NCI-H774 (cell line): ENCODE data around the gene CCDC8.
"Not testable (repeated sequence)": the region's sequence is repeated elsewhere in the genome, so short reads cannot be mapped to it uniquely, and the experiment has no call there.

ENCODE experiments used
- DNase-seq: peaks from one replicate; lab custom pipeline; 2025; lab: John Stamatoyannopoulos, UW

CCDC8 gene

DNA sequence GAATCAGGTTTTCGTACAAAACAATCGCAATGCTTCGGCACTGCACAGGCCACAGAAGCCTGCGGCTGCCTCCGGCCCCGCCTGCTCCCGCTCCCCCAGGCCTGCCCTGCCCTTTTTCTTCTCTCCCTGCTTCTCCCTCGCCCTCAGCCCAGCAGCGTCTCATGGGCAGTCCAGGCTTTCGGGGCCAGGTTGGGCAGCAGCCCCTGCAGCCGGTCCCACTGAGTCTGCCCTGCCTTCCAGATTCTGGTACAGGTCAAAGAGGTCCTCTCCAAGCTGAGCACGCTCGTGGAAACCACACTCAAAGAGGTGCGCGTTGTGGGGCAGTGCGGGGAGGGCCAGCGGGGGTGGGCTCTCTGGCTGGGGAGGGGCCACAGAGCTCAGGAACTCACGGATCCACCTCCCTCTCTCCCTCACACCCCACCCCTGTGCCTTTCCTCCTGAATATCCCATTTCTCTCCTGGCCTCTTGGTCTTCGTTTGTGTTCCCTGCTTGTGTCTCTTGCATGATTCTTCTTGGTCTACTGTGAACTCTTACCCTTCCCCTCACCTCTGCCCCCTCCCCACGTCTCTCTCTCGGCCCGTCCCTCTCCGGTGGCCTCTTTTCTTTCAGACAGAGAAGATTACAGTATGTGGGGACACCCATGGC lies 30.1 kb downstream of the CCDC8 start:
- no peak for DNase-seq

DNA sequence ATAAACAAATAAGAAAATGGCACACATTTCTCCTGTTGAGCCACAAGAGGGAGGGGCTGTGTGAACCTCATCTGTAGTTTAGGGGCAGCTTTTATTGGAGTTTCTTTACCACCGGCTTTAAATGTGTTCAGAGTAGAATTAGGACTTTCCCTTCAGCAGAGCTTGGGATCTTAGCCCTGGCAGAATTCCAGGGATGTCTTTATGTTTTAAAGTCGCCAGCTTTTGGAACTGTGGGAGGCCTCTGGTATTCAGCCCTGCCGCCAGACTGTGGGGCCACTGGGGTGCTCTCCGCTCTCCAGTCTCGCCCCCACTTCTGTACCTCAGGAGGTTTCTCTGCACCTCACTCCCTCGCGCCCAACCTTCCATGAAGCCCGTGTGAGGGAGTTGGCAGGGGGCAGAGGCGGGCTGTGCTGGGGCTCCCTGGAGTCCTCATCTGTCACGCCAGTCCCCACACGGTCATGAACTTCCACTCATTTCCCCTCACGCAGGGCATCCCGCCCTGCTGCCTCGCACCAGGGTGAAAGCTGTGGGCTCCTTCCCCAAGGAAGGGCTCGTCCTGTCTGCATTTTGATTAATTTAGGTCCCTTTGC lies 31.5 kb downstream of the CCDC8 start:
- DNase-seq: no peak

DNA sequence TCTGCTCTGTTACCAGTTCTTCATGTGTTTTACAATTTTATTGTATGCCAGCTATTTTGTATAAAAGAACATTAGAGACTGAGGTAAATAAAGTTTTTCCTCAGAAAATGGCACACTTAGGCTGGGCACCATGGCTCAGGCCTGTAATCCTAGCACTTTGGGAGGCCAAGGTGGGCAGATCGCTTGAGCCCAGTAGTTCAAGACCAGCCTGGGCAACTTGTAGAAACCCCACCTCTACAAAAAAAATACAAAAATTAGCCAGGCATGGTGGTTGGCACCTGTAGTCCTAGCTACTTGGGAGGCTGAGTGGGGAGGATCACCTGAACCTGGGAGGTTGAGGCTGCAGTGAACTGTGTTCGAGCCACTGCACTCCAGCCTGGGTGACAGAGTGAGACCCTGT lies 32.0 kb downstream of the CCDC8 start:
- DNase-seq: no peak

DNA sequence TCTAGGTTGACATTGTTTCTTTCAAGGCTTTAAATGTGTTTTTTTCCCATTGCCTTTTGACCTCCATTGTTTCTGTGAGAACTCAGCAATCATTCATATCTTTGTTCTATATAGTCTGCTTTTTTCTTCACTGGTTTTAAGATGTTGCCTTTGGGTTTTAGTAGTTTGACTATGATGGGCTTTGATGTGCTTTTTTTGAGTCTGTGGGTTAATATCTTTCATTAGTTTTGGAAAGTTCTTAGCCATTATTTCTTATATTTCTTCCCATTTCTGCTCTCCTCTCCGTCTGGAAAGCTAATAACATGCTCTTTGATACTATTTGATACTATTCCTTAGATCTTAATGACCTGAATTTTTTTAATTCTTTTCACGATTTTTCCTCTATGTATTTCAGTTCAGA lies 32.7 kb downstream of the CCDC8 start:
- DNase-seq: no peak

DNA sequence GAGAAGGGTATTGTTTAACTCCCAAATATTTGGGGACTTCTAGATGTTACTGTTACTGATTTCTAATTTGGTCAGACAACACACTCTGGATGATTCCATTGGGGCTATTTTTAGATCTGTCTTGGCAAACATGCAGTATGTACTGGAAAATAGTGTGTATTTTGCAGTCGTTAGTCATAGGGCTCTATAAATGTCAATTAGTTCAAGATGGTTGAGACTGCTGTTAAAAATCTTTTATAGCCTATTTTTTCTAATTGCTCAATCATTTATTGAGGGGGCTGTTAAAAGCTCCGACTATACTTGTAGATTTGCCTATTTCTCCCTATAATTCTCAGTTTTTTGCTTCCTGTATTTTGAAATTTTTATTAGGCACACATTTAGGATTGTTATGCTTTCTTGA lies 35.1 kb downstream of the CCDC8 start:
- DNase-seq: peak; percentile 10

DNA sequence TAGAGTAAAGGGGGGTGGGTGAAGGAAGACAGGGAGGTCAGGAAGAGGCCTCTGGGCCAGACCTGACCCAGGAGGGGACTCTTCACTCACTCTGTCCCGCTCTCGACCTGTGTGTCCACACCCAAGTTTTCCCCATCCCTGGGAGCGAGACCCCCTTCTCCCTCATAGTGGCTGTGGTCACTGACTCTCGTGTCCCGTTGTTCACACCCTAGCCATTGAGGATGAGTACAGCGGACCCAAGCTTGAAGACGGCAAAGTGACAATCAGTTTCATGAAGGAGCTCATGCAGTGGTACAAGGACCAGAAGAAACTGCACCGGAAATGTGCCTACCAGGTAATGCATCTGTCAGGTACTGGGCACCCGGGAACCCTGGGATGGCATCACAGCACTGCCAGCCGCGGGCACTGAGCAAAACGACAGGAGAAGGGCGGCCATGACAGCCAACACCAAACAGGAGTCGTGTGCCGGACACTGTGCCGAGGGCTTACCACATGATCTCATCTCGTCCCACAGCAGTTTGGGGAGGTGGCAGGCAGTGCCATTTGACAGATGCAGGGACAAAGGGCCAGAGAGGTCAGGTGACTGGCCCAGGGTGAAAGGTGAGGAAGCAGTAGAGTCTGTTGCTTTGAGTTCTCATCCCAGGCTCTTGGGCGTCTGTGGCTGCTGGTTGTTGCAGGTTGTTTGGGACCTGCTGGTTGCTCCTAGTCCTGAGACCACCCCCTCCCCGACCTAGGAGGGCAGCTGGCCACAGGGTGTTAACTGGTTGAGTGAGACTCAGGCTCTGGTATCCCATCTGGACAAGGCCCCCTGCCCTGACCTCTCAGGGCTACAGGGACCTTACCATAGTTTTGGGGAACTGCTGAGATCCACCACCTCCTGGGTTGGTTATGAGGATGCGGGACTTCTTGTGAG lies 36.9 kb downstream of the CCDC8 start:
- no peak for DNase-seq

DNA sequence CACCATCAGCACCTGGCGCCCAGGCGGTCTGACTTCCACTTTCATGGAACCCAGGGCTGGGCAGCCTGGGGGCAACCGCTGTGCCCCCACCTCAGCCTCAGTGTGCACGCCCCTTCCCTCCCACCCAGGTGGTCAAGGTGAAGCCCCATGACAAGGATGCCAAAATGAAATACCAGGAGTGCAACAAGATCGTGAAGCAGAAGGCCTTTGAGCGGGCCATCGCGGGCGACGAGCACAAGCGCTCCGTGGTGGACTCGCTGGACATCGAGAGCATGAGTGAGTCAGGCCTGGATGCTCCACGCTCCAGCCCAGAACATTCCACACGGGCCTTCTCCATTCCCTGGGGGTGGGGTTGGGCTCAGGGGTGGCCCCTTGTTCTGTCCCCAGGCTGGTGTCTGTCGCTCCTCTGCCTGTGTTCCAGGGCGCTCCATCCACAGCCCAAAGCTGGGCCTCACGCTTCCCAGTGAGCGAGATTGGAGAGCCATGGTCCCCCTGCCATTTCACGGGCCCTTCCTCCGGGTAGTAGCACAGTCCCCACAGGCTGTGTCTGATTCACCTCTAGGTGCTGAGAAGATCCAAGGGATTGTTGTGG lies 37.8 kb downstream of the CCDC8 start:
- DNase-seq: not testable (repeated sequence)

DNA sequence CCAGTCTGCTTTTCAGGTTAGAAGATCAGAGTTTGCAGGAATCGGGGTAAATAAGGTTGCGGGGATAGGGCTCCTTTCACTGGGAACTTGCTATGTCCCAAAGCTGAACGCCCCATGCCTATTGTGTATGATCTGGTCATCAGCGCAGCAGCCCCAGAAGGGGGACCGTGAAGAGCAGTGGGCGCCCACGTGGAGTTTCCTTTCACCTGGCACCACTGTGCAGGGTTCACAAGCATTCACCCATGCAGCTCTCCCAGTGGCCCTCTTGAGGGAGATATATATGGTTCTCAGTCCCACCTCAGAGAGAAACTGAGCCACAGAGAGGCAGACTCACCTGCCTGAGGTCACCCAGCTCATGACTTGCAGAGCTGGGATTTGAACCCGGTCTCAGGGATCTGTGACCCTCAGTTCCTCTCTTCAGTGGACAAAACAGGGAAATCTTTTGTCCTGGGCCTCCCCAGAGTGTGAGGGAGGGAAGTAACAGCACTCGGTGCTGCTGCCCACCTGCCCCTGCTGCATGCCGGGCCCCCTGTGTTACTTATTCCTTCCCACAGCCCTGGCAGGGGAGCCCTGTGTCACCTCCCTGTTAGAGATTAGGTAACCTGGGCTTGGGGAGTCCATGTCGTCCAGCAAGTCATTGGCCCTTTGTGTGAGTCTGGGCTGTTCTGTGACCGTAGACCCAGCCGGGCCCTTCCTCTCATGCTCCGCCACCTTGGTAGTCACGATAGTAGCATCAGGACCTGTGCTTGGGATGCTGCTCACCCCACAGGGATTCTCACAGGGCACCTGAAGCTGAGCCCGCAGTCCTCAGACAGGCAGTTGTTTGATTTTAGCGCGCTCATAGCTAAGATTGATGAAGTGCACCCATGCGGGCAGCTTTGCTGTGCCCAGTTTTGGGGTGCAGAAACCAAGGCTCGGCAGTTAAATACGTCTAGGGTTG lies 38.6 kb downstream of the CCDC8 start:
- no peak for DNase-seq

DNA sequence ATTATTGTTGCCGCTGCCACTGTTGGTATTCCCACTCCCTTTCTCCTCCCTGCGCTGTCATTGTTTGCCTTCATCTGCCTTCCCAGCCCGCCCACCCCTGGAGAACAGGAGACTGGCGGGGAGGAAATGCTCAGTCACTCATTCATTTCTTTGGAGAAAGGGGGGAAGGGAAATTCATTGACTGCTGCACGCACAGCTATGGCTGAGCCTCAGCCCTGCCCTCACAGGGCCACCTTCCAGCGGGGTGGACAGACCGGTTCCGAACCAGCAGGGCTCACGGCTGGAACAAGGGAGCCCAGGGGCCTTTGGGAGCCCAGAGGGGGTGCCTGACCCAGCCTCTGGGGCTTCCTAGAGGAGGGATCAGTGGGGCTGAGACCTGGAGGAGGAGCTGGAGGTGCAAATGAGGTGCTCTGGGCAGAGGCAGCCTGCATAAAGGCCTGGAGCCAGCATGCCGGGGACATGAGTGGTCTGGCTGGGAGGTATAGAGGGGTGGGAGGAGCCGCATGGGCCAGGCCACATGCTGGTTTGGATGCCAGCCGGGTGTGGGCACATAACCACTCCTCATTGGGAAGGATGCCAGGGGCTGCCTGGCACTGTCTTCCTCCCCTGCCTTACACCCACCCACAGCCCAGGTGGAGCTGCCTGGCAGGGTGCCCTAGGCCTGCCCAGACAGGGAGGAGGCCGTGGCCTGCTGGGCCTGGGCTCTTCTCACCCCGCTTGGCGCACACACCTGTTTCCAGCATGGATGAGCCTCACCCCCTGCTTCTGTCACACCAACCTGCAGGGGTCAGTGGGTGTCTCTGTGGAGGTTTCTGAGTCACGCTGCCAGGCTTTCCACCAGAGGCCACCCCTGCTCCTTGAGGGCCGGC lies 39.6 kb downstream of the CCDC8 start:
- DNase-seq: peak; percentile 95

DNA sequence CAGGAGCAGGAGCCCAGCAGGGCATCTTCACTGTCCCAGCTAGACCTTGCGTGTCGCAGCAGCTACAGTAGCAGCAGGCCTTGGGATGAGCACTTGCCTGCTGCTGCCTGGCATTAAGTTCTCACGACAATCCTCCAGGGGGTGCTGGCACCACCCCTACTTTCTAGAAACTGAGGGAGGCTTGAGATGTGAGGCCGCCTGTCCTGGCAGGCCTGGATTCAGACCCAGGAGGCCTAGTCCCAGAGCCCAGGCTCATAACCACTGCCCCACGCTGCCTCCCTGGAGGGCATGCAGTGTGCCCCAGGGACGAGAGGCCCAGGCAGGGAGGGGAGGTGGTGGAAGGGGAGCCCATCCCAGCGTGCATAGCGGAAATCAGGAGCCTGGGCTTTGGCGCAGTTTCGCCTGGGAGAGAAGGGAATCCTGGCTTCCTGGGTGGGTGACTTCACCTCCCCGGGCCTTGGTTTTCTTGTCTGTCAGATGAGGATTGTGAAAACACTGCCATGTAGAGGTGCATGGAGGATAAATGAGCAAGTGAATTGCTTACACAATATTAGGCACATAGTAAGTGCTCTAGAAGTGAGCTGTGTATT lies 40.4 kb downstream of the CCDC8 start:
- peak; percentile 15 for DNase-seq

DNA sequence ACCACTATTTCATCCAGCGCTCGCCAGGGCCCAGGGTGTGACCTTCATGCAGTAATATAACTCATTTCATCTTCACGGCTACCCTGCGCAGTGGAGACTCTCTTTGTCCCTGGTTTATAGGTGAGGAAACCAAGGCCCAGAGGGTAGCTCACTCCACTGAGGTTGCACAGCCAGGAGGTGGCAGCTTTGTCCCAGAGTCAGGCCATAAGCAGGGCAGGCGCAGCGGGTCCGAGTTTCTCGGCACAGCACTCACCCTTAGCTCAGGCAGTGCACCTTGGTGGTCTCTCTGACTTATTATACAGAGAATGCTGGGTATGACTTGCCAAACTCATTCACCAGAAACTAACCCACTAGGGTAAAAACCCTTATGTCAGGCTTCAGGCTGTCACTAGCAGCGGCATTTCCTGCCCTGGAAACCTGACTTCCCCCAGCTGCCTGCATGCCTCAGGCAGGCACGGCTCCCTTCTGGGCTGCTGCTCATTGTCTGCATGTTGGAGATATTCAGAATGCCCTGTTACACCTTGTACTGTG lies 41.9 kb downstream of the CCDC8 start:
- DNase-seq: no peak

DNA sequence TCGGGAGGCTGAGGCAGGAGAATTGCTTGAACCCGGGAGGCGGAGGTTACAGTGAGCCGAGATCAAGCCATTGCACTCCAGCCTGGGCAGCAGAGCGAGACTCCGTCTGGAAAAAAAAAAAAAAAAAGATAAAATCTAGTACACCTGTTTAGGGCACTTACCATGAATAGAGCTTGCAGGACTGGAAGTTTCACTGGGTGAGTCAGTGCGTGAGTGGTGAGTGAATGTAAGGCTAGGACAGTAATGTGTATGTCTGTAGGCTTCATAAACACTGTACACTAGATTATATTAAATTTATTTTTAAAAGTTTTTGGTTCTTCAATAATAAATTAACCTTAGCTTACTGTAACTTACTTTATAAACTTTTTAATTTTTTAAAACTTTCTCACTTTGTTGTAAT lies 43.5 kb downstream of the CCDC8 start:
- DNase-seq: no peak

DNA sequence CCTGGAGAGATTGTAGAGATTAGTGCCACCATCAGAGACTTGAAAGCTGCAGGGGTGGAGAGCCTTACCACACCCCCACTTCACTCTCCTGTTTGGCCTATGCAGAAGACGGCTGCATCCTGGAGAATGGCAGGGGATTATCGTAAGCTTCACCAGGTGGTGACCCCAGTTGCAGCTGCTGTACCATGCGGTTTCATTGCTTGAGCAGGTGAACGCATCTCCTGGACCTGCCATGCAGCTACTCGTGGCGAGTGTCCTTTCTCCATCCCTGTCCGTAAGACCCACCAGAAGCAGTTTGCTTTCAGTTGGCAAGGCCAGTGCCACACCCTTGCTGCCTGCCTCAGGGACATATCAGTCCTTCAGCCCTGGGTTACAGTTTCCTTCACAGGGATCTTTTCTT lies 45.2 kb downstream of the CCDC8 start:
- no peak for DNase-seq

DNA sequence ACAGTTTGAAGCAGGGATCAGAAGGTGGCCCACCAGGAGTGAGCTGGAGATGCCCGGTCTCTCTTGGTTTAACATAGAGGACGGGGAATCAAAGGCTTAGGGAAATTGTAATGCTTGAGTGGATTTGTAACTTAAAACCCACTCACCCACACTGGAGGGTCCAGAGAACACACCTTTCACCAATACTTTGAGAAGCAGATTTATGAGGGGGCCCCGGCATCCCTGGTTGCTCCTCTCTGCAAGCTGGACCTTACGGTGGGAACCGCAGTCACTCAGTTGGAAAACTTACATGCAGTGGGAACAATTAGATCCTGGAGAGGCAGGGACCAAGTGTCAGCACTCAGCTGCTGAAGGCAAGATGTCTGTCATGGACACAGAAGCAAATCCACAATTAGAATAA lies 45.9 kb downstream of the CCDC8 start:
- no peak for DNase-seq

DNA sequence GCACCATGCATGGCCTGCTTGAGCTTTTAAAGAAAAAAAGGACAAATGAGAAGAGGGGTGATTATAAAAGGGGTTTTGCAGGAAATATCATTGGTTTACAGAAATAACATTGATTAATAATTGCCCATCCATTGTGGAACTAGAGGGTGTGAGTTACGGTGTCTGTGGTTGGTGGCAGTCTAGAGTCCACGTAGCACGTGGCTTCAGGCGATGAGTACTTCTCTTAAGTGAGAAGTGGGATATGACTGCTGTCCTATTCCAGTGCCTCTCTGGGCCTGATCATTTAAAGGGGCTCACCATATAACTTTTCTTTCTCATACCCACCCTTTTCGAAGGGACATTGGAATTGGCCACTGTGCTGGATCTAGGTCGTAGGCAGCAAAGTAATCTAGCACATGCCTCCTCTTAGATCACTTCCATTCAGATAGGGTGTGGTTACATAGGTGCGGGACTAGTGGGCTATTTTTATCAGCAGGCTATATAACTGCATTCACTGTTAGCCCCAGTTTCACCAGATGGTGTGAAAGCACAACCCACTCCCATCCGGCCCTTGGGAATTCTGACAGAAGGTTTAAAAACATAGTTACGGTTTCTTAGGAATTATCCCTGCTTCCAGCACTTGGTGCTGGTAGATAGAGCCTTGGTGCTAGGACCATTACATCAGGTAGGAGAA lies 46.6 kb downstream of the CCDC8 start:
- no peak for DNase-seq

DNA sequence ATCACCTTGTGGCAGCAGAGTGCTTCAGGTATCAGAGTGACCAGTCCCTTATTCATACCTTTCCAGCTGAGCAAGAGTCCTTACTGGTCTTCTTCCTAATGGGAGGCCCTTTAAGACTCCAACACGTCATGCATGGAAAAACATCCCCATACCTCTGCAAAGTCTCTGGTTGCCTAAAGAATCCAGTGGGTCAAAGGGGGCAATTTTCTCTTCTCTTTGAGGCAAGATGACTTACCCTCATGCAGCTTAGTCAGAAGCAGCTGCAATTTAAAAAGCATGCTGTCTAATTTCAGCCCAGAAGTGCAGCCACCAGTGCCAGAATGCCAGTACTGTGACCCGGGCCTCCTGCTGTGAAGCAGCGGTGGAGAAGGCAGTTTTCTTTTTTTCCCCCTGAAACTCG lies 47.8 kb downstream of the CCDC8 start:
- DNase-seq: no peak

DNA sequence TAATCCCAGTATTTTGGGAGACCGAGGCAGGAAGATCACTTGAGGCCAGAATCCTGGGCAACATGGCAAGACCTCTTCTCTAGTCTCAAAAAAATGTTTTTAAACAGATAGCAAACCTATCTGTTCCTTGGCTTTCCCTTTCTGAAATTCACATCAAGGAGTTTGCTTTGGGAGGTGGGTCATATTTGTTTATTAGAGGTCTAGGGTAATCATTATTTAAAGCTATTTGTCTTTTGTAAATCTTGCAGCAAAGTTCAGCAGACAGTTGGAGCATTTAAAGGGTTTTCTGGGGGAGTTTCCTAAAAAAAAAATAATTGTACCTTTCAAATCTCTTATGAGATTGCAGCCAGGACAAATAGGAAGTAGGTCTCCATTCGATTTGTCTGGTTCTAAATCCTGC lies 49.0 kb downstream of the CCDC8 start:
- DNase-seq: no peak

DNA sequence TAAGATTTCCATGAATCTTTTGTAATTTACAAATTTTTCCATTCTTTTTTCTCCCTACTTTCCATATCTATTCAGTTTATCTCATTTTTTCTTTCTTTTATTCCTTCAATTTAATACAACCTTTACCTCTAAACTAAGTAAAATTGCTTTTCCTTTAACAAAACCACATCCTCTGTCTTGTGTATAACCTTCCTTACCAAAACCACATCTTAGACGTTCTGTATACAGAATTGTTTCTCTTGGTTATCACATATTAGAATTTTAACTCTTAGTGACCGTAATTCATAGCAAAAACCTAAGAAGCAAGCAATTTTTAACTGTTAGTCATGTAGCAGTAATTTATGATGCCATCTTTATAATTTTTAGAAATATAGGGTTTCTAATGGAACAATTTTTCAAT lies 51.4 kb downstream of the CCDC8 start:
- DNase-seq: no peak
